ENCODE results near the gene EED. TPM values are rescaled to one million over a fixed set of nuclear protein-coding genes. Genes with fewer than 3 reads are reported as not detected.
"Not testable (repeated sequence)": the region's sequence is repeated elsewhere in the genome, so short reads cannot be mapped to it uniquely, and the experiment has no call there.

Gene EED
- total RNA-seq, 1 donor from 2014 or later: 12.1 TPM

DNA sequence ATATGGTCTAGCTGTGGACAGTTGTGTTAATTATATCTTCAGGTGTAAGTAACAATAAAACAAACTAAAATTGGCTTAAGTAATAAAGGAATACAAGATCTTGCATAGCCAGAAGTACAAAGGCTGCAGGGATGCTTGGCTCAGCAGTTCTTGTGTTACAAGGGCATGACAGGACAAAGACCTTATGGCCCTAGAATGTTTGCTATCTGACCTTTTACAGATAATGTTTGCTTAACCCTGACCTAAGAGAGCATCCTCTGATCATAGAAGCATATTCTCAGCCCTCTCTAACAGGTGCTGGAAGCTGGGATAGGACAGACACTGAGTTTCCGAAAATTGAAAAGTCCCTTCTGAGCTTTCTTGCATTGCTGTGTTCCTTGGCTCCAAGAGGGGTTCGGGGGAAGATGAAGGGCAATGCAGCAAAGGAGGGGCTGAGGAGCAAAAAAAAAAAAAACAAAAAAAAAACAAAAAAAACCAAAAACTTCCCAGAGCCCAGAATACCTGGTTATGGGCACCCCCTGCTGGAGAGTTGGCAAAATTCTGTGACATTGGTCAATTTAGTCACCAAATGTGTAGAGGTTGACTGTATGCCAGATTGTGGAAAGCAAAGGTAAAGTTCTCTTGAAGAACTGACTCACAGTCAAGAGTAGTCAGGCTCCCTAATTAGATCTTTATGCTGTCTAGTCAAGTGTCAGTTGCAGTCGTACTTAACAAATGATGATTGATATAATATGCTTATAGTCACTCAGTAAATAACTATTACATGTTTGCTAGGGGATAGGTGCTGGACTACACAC lies 47.1 kb downstream of the EED start:
- DNase-seq (ENCODE audit: low read depth): no peak
- H3K4me3 ChIP-seq (ENCODE audit: low read depth, low read length): no peak overlapping the region
- TF ChIP-seq, protein P1, sequence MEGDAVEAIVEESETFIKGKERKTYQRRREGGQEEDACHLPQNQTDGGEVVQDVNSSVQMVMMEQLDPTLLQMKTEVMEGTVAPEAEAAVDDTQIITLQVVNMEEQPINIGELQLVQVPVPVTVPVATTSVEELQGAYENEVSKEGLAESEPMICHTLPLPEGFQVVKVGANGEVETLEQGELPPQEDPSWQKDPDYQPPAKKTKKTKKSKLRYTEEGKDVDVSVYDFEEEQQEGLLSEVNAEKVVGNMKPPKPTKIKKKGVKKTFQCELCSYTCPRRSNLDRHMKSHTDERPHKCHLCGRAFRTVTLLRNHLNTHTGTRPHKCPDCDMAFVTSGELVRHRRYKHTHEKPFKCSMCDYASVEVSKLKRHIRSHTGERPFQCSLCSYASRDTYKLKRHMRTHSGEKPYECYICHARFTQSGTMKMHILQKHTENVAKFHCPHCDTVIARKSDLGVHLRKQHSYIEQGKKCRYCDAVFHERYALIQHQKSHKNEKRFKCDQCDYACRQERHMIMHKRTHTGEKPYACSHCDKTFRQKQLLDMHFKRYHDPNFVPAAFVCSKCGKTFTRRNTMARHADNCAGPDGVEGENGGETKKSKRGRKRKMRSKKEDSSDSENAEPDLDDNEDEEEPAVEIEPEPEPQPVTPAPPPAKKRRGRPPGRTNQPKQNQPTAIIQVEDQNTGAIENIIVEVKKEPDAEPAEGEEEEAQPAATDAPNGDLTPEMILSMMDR (conservative IDR thresholded peaks at IDR 0.05; ENCODE audit: low read depth, low read length): peak; percentile 76

DNA sequence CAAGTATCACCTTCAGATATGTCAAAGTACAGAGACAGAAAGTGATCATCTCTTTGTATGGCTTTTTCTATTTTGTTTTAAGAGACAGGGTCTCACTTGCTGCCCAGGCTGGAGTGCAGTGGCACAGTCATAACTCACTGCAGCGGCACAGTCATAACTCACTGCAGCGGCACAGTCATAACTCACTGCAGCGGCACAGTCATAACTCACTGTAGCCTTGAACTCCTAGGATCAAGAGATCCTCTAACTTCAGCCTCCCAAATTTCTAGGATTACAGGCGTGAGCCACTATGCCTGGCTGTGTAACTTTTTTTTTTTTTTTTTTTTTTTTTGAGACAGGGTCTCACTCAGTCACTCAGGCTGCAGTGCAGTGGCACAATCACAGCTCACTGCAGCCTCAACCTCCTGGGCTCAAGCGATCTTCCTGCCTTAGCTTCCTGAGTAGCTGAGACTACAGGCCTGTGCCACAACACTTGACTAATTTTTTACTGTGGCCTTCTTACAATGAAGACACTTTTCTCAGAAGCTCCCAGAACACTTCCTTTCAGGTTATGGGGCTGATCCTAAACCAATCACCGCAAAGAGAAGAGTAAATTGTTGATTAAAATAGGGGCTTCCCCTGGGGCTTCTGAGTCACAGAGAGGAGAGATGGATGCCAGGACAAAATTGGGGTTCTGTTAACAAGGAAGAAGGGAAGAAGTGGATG lies 48.5 kb downstream of the EED start:
- no peak for DNase-seq (ENCODE audit: low read depth)
- TF ChIP-seq, protein P1 (conservative IDR thresholded peaks at IDR 0.05; ENCODE audit: low read depth, low read length): no peak
- H3K4me3 ChIP-seq (ENCODE audit: low read depth, low read length): no peak overlapping the region

DNA sequence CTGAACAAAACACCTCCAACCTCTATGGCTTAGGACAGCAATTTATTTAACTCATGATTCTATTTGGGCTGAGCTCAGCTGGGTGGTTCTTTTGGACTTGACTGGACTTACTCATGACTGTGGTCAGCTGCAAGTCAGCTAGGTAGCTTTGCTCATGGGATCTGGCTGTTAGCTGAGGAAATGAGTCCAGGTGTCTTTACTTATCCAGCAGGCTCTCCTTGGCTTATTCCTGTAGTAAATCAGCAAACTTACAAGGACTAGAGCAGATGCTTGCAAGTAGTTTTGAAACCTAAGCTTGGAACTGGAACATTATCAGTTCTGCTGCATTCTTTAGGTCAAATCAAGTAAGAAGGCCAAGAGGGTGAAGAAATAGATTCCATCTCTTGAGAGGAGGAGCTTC lies 49.5 kb downstream of the EED start:
- DNase-seq (ENCODE audit: low read depth): no peak
- H3K4me3 ChIP-seq (ENCODE audit: low read depth, low read length): no peak overlapping the region
- TF ChIP-seq, protein P1 (conservative IDR thresholded peaks at IDR 0.05; ENCODE audit: low read depth, low read length): no peak

DNA sequence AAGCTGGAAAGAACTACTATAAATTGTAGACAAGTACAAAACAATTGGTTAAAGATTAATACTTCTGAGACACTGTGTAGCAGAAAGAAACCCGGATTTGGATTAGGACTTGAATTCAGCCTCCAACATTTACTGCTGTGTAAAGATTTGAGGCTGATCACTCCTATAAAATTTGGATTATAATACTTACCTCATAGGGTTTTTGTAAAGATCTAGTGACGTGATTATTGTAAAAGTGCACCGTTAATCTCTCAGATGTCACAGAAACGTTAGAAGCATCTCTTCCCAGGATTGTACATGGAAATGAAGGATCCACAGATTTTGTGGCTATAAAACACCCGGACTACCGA lies 57.2 kb downstream of the EED start:
- peak overlapping the region; percentile 71 for H3K4me3 ChIP-seq (ENCODE audit: low read depth, low read length)
- TF ChIP-seq, protein P1 (conservative IDR thresholded peaks at IDR 0.05; ENCODE audit: low read depth, low read length): no peak
- no peak for DNase-seq (ENCODE audit: low read depth)

DNA sequence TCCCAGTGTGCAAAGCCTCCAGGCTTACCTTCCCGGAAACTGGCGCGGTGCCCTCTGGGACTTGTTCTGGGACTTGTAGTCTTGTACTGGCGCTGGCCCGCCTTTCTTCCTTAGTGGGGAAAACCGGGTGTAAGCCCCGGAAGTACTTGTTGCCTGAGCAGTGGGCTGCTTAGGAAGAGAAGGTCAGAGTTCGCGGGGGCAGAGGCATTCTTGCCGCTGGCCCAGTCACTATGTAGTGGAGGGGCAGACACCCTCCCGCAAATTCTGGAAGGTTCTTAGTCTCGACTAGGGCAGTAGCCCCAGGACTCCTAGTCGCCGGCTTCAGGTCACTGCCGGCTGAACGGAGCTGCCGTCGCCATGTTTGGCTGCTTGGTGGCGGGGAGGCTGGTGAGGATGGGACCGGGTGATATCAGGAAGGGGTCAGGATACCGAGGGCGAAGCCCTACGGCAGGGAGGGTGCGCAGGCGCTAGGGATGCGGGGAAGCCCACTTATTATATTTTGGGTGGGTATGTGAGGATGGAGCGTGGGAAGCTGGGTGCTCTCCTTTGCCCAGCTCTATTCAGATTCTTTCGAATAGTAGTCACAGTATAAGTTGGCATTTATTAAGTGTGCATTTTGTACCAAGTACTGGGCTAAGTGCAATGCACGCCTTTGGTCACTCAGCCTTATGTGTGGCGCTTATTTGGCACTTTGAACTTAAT lies 57.7 kb downstream of the EED start, which contains the start of gene HIKESHI:
TSS of gene HIKESHI (plus strand) at position 149 of the 702 bp plus-strand sequence. CDS start at position 358, 209 bp downstream.
- TF ChIP-seq, protein P1 (conservative IDR thresholded peaks at IDR 0.05; ENCODE audit: low read depth, low read length): no peak
- peak; percentile 81 for DNase-seq (ENCODE audit: low read depth)
- H3K4me3 ChIP-seq (ENCODE audit: low read depth, low read length): peak within 1 kb of the TSS; percentile 71

DNA sequence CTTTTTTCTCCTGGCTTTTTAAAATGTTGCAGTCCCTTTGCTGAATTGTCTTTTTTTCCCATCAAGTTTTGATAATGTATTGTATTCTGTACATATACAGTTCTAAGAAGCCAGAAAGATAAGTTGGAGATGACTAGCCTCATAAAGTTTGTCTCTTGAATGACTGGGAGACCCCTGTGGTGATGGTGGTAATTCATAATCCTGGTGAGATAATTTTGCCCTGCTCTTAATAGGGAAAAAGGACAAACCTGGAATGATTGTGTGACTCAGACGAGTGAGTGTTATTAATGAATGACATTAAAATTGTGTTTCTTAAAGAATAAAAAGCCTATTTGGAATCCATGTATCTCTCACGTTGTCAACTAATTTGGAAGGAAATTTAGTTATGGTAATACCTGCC lies 58.7 kb downstream of the EED start:
- no peak for DNase-seq (ENCODE audit: low read depth)
- TF ChIP-seq, protein P1 (conservative IDR thresholded peaks at IDR 0.05; ENCODE audit: low read depth, low read length): no peak
- H3K4me3 ChIP-seq (ENCODE audit: low read depth, low read length): peak overlapping the region; percentile 71

DNA sequence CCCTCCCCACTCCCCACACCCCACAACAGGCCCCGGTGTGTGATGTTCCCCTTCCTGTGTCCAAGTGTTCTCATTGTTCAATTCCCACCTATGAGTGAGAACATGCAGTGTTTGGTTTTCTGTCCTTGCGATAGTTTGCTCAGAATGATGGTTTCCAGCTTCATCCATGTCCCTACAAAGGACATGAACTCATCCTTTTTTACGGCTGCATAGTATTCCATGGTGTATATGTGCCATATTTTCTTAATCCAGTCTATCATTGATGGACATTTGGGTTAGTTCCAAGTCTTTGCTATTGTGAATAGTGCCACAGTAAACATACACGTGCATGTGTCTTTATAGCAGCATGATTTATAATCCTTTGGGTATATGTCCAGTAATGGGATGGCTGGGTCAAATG lies 64.2 kb downstream of the EED start:
- H3K4me3 ChIP-seq (ENCODE audit: low read depth, low read length); DNase-seq (ENCODE audit: low read depth): not testable (repeated sequence)
